Vagina (tissue), 2 donors: Measurements from ENCODE around the gene PPIL4.

Experiments
- CTCF ChIP-seq, 3 experiments: fragments of 450-650 bp in 2 of 3; fragments of 200-600 bp in 1 of 3; sonication (generic) in 1 of 3; IDR thresholded peaks; one replicate each; pipeline ENCODE4 v1.5.1; 2017 to 2019; ENCODE audit warnings: antibody characterized with exemption in 3 of 3, mild to moderate bottlenecking in 2 of 3, moderate library complexity in 2 of 3
- POLR2A ChIP-seq, 2 donors: fragments of 450-650 bp; IDR thresholded peaks; one replicate each; pipeline ENCODE4 v1.6.1; 2017; ENCODE audit warnings: antibody characterized with exemption in 2 of 2, mild to moderate bottlenecking in 2 of 2, moderate library complexity in 2 of 2
- POLR2AphosphoS5 ChIP-seq, 2 donors: sonication (generic); formaldehyde crosslinking; IDR thresholded peaks; one replicate each; pipeline ENCODE4 v1.9.0; 2017; ENCODE audit warnings: antibody characterized with exemption in 2 of 2, mild to moderate bottlenecking in 2 of 2, low read depth in 1 of 2; ENCODE audit not compliant: insufficient read depth in 1 of 2

GRCh38 chr6:149515494-149515893 is 30.3 kb downstream of the PPIL4 start:
- TF ChIP-seq CTCF (IDR thresholded peaks at IDR 0.05) (no peak), POLR2AphosphoS5 (IDR thresholded peaks at IDR 0.05; ENCODE audit: insufficient read depth in 1 of 2, low read depth in 1 of 2) (no peak), POLR2A (IDR thresholded peaks at IDR 0.05) (no peak)
